CD4-positive, alpha-beta T cell treated with Interleukin-12 subunit alpha and Interleukin-12 subunit beta, for 1 hour (primary cell): ENCODE measurements around the gene STX17.

Experiments
- DNase-seq: peaks from one replicate; pipeline ENCODE4 v3.0.0-alpha.2; 2020

STX17 gene

DNA sequence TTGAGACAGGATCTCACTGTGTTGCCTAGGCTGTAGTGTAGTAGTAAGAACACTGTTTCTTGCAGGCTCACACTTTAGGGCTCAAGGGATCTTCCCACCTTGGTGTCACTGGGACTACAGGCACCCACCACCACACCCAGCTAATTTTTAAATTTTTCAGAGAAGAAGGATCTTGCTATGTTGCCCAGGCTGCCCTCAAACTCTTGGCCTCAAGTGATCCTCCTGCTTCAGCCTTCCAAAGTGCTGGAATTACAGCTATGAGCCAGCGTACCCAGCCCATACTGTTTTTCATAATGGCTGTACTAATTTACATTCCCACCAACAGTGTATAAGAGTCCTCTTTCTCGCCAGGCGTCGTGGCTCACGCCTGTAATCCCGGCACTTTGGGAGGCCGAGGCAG lies 5.1 kb downstream of the STX17 start:
- no peak for DNase-seq

DNA sequence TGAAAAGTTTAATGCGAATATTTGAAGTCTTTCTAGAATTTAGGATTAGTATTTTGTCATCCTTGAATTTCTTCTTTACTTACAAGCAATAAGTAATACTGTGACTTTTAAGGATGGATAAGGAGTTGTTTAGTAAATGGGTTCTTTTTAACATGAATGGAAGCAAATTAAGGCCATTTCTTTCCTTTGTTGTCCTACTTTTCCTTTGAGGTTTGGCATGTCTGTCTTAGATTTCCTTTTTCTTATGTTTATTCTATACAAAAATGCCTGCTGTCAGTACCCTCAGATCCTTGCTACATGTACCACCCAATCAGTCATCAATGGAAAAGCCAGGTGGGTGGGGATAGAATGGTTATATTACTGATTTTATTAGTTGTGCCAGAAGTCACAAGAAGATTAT lies 10.2 kb downstream of the STX17 start:
- no peak for DNase-seq

DNA sequence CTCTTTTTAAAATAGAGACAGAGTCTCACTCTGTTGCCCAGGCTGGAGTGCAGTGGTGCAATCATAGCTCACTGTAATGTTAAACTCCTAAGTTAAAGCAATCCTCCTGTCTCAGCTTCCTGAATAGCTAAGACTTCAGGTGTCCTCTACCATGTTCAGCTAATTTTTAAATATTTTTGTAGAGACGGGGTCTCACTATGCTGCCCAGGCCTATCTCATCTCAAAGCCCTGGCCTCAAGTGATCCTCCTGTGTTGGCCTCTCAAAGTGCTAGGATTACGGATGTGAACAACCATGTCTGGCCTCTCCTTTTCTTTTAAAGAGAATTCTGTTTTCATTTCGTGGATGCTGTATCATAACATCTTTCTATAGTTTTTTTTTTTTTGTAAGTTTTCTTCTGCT lies 11.7 kb downstream of the STX17 start:
- DNase-seq: no peak

DNA sequence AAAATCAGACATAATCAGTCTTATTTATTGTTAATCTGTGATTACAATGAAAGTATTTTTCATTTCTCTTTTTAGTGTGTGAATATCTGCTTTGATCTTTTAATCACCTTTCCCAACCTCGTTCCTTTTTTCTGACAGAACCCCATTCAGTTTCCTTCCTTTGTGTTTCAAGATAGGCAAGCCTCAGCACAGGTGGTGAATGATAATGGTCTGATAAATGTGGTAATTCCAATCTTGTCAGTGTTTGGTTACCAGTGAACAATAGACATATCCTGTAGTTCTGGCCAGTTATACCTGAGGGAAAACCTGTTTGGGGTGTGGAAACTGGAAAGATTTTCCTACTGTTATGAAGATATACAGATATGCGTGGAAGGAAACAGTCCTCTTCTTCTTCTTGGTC lies 13.5 kb downstream of the STX17 start:
- DNase-seq: no peak

DNA sequence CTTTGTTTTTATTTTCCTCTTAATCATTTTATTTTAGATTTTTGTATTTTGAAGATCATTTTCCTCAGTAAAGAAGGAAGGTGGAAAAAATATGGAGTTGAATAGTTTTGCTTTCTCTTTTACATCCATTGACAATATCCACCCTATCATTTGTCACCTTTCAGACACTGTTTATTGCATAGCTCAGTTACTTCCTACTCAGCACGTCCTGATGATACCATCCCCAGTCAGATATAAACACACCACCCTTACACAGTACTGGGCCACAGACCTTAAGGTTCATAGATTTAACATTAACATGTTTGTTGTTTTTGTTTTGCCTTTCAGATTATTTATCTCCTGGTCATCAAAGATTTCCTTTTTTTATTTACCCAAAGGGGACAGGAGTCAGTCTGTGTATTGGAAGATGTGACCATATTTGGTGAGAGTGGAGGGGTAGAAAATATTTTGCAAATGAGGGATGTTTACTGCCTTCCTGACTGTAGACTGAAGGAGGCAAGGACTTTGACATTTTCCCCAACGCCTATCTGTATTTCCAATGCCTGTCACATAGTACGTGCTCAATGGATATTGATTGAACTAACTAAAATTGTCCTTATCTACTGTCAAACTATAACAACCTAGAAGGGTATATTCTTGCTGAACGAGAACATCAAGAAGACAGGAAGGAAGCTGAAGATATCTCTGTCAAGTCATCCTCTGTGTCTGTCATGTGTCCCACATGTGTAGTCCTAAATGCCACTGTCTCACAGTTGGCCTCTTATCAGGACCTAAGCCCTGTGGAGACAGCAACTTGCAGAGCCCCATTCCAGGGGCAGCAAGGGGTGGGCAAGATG lies 15.6 kb downstream of the STX17 start:
- no peak for DNase-seq

DNA sequence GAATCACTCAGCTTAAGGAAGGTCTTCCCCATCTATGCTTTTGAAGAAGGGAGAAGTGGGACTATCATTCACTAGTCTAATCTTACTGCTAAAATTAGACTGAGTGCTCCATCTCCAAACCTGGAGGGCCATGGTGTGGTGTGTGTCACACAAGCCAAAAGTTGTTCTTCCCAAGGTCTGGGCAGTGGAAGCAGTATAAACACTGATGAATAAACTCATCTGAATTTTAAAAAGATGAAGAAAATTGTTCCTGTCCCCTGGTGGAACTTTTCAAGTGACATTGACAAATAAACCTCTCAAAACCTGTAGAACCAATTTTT lies 16.2 kb downstream of the STX17 start:
- DNase-seq: no peak

DNA sequence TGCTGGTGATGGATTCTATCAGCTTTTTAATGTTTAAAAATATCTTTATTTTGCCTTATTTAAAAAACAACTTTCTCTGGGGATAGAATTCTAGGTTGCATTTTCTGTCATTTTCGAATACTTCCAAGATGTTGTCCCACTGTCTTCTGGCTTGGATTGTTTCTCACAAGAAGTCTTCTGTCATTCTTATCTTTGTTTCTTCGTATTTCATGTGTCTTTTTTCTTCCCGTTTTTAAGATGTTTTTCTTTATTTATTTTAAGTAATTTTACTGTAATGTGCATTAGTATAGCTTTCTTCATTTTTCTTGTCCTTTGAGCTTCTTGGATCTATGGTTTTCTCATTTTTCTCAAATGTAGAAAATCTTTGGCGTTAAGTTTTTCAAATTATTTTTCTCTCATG lies 19.1 kb downstream of the STX17 start:
- DNase-seq: no peak

DNA sequence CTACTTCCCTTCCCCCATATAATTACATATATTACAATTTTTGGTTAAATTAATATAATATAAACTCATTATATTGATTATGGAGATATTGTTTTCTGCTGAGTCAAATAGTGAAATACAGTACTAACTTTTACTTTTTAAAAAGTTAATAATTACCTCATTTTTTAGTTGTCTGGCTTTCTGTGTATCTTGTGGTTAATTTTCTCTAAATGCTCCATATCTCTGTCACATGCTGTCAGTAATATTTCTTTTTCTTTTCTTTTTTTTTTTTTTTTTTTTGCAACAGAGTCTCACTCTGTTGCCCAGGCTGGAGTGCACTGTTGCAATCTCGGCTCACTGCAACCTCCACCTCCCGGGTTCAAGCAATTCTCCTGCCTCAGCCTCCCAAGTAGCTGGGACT lies 23.2 kb downstream of the STX17 start:
- DNase-seq: no peak

DNA sequence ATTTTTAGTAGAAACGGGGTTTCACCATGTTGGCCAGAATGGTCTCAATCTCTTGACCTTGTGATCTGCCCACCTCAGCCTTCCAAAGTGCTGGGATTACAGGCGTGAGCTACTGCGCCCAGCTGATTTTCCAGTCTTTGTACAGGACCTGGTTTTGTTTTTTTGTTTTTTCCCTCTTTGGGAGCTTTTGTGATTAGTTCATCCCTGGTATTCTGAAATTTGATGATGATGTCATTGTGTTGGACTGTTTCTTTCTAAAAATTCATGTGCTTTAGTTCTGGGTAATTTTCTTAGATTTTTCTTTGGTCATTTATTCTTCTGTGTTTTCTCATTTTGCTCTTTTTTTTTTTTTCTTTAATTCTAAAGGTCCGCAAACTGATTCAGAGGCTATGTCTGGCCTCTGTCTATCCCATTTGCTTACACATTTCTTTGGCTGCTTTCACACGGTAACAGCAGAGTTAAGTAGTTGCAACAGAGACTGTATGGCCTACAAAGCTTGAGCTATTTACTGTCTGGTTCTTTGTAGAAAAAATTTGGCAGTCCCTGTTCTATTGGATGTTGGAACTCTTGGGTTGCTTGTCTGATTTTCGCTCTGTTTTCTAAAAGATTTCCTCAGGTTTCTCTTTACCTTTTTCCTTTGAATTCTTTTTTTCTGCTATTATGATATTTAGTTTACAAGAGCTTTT lies 24.8 kb downstream of the STX17 start:
- DNase-seq: no peak

DNA sequence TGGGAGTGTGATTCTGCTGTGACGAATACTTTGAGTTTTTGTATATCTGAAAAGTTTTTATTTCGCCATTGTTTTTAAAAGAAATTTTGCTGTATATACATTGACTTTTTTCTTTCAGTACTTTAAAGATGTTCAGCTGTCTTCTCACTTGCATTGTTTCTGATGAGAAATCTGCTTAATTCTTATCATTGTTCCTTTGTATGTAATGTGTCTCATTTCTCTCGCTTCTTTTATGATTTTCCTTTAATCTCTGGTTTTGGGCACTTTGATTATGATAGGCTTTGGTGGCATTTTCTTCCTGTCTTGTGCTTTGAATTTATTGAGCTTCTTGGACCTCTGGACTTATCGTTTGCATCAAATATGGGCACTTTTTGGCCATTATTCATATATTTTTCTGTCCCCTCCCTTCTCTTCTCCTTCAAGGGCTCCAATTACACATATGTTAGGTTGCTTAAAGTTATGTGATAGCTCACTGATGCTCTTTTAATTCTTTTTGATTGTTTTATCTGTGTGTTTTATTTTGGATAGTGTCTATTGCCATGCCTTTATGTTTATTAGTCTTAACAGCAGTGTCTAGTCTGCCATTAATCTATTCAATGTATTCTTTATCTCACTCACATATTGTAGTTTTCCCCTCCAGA lies 30.6 kb downstream of the STX17 start:
- DNase-seq: no peak

DNA sequence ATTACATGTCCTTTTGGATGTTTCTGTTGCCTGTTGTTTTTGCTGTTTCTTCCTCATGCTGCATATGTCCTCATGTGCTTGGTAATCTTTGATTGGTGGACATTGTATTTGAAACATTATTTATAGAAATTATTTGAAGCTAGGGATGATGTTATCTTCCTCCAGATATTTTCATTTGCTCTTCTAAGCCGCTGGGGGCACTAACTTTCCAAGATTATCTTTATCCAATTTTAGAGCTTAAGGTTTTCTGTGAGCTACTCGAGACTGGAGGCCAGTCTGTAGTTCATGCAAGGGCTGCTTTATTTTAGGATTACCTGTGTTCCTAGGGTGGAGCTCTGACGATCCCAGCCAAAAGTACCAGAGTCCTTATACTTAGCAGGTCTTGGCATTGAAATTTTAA lies 40.9 kb downstream of the STX17 start:
- no peak for DNase-seq

DNA sequence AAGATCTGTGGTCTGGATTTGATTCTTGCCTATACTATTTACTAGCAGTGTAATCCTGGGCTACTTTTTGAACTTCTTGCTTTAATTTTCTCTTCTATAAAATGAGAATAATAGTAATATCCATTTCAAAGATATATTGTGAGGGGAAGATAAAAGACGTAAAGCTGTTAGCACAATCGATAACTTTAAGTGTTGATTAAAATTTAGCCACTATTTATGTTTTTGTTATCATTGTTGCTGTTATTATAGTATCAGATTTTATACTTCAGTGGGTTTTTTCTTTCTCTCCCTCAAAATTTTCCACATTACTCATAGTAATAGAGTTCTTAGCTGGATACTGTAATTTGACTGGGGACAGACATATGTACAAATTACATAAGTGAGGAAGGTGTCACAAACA lies 42.0 kb downstream of the STX17 start:
- no peak for DNase-seq

DNA sequence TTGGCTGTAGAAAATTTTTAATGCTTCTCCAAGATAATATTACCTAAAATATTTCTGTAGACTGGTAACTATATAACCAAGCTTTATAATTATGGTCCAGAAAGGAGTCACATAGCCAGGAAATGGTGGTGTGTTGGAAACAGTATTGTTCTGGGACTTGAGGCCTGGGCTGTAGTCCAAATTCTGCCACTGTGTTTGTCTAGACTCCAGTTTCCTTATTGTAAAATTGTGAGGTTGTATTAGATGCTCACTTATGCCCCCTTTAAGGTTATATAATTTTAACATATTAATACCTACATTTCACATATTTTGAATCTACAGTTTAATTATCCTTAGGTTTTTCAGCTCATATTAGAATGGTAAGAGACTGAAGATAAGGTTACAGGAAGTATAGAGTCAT lies 42.4 kb downstream of the STX17 start:
- DNase-seq: no peak

DNA sequence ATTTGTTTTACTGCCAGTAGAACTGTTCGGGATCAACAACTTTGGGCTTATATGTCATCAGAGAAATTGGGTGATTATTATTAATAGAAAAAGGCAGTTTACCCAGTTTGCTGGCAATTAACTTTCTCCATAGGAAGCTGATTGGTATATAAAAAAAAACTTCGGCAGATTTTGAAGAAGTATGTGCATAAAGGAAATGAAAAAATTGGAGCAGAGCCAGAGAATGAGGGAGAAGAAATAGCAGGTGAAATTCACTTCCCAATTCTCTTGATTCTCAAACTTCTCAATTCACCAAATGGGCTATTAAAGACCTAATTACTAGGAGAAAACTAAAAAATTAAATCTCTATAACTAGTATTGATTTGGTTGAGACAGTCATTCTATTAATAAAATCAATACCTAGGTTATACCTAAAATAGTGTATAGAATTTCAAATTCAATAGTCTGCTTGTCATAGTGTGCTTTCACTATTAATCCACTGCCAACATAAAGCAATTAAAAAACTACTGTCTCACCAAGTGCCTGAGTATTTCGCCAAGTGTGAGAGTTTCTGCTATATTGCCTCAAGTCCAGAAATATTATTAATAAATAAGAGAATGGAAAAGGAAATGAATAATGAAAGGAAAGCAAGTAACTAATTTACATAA lies 47.5 kb downstream of the STX17 start:
- DNase-seq: no peak

DNA sequence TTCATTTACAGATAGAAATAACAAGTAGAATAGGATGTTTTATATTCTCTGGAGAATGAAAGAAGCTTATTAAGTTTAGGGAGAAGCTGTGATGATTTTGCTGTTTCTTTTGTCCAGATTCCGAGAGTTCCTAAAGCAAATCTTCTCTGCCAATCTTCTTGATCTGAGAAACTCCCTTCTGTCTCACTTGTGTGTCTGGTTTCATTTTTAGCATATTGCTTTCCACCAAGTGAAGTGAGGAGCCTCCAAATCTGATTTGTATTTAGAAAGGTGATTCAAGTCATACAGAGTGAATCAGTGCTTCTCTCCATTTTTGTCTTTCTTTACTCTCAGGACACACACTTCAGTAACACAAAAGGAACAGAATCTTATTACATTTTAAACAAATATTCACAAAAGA lies 48.4 kb downstream of the STX17 start:
- no peak for DNase-seq

DNA sequence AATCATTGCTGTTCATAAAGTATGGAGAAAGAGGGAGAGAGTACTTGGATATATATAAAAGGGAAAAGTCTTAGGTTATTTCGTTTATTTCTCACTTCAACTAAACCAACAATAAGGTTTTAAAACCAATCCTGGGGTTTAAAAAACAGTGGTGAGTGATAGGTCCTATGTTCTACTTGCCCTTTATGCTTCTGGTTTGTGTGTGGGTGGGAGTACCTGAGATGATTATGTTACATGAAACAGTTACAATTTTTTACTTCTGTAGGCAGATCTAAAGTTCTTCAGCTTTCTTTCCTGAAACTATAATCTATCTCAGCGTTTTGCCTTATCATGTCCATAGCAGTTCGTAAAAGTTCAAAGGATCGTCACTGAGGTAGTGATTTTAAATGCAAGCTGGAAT lies 49.2 kb downstream of the STX17 start:
- DNase-seq: no peak

DNA sequence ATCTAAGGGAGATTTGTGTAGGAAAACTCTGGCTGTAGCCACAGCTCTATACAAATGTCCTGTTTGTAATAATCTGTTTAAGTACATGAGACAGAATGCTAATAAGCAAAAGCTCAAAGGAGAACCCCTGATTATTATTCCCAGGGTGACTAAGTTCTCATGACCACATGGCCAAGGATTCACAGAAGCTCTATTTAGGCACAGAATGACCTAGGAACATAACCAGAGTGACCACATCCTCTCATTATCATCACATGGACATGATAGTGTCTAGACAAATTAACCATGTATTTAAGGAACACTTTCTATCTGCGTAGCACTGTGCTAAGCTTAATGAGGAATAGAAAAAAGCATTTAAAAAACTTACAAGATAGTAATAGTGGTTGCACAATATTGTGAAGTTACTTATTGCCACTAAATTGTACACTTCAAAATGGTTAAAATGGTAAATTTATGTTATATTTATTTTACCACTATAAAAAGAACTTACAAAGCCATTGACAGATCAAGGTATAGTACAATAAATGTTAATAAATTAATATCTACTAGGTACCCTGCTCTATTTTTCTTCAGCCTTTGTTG lies 56.3 kb downstream of the STX17 start:
- no peak for DNase-seq

DNA sequence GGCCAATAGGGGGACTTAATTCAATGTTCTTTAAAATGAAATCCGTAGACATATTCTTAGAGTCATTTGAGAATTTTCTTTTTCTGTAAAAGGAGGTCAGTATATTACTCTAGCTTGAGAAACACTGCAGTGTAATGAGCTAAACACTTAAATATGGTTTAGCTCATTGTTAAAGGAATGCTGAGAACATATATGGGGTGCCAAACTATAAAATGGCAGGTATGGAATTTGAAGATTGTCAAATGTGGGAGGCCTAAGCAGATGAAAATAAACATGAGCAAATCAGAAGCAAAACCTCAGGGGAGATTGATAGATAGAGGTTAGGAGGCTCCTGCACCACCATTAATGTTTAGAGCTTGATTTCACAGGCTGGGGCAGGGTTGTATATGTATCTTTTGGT lies 57.9 kb downstream of the STX17 start:
- no peak for DNase-seq

DNA sequence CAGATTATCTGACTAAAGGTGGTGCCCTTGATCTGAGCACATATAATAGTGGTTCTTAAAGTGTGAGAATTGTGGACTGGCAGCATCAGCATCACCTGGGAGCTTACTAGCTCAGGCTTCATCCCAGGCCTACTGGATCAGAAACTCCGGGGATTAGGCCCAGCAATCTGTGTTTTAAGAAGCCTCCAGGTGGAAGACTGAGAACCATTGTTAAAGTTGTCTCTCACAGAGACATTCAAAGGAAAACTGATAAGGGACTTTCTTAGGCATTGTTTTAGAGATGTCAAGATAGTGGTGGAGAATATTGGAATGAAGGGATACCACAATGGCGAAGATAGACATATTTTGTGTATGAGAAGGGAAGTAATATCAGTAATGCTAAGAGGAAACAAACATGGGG lies 59.5 kb downstream of the STX17 start:
- no peak for DNase-seq

DNA sequence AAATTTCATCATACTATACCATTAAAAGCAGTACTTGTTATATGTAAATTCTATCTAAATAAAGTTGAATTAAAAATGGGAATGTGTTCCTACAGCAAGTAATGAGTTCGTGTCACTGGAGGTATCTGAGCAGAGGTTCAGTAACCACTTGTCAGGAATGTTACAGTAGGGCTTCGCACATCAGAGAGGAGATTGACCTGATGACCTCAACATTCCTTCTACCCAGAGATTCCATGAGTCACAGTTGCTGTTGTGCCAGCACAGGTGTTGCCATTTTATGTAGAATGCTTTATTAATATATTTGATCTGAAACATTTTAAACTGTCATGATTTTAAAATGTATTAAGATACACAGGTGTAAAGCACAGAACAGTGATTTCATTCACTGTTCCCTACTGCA lies 60.3 kb downstream of the STX17 start:
- DNase-seq: no peak

DNA sequence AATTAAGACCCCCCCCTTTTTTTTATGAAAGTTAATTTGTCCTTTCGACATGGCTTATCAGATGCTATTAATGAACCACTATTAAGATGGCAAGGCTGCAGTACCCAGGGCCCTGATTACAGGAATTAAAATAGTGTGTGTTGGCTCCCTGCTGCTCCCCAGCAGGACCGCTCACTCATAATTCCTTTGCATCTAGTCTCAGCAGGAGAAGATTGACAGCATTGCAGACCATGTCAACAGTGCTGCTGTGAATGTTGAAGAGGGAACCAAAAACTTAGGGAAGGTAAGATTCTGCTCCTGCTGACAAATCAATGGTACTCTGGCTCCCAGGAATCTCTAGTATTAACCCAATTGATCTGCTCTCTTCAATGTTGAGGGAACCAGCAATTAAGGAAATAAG lies 61.0 kb downstream of the STX17 start:
- no peak for DNase-seq

DNA sequence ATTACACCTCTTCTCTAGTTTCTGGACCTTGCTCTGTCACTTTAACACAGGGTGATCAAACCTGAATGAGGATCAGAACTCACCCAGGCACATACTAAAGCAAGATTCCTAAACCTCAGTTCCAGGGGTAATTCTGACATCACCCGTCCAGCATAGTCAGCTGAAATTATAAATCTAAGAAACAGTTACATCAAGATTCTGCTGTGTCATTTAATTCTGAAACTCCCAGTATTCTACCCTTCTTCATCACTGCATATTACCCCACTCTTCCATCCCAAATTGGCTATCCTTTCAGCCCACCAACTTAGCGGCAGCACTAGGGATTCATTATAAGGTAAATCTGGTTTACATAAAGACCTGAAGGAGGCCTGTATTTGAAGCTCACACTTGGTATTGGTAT lies 64.0 kb downstream of the STX17 start:
- no peak for DNase-seq

DNA sequence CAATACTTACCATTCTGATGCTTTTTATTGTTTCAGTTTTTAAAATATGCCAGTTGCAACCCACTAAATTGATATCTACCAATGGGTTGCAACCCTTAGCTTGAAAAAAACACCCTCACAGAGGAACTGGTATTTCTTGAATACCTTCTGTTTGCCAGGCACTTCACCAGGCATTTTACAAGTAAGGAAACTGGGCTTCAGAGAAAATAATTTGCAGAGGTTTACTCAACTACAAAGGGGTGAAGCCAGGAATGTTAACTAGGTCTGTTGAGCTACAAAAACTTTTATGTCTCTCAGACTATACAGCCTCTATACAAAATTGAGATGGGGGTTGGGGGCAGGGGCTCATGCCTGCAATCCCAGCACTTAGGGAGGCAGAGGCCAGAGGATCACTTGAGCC lies 65.0 kb downstream of the STX17 start:
- DNase-seq: no peak

DNA sequence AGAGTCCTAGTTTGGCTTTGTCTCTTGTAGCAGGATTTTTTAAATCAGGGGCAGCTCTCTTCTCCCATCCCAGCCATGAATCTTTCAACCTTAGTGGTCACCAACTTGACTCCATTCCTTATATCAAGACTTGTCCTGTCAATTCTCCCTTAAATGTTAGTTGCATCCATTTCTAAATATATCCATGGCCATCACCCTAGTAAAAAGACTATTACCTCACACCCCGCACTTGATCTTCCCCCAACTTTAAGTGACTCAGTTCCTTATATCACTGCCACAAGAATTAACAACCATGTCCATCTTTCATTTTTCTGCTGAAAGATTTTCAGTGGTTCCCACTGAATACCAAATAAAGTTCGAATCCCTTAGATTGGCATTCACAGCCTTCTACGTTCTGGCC lies 67.0 kb downstream of the STX17 start:
- no peak for DNase-seq
